Measurements from ENCODE around the gene PTEN. TPM values are rescaled to one million over a fixed set of nuclear protein-coding genes. Genes with fewer than 3 reads are reported as not detected.
A peak's percentile ranks its signal among the peaks of the same experiment; 100 is the strongest.

PTEN gene
- total RNA-seq, 1 donor from 2014 or later = 121 TPM

GRCh38 chr10:87952612-87953011 is 89.2 kb downstream of the PTEN start:
- Histone ChIP-seq H3K4me3 (no peak overlapping the region), H3K27ac (no peak overlapping the region), H3K9me3 (no peaks in the 10 kb centered on the region), H3K27me3 (no peaks in the 10 kb centered on the region), H3K4me1 (peaks cover 13% of the 10 kb centered on the region), H3K36me3 (peaks cover 0 to 22% of the 10 kb centered on the region in 2 donors)
- intact Hi-C loops (cut with DNase I) = no loop called here
- TF ChIP-seq POLR2AphosphoS5 (IDR thresholded peaks at IDR 0.05; ENCODE audit: insufficient read depth in 1 of 2, low read depth in 1 of 2) (no peak), POLR2A (IDR thresholded peaks at IDR 0.05) (no peak)
- no peak for DNase-seq (ENCODE audit: extremely low spot score in 2 of 2)

GRCh38 chr10:87956055-87956454 is 92.6 kb downstream of the PTEN start:
- intact Hi-C loops (cut with DNase I) = no loop called here
- Histone ChIP-seq H3K27me3 (no peaks in the 10 kb centered on the region), H3K4me3 (no peak overlapping the region), H3K9me3 (no peaks in the 10 kb centered on the region), H3K27ac (peak overlapping the region; percentile 53), H3K4me1 (peaks cover 24% of the 10 kb centered on the region), H3K36me3 (peaks cover 0 to 34% of the 10 kb centered on the region in 2 donors)
- DNase-seq (ENCODE audit: extremely low spot score in 2 of 2) = no peak
- TF ChIP-seq POLR2AphosphoS5 (IDR thresholded peaks at IDR 0.05; ENCODE audit: insufficient read depth in 1 of 2, low read depth in 1 of 2) = no peak
- no peak for TF ChIP-seq CTCF (IDR thresholded peaks at IDR 0.05)
- no peak for TF ChIP-seq POLR2A (IDR thresholded peaks at IDR 0.05)

- peaks cover 0 to 29% of the 10 kb centered on the region in 2 donors for H3K36me3 ChIP-seq
- intact Hi-C loops (cut with DNase I) = no loop called here
- no peak for DNase-seq (ENCODE audit: extremely low spot score in 2 of 2)
- no peaks in the 10 kb centered on the region for H3K27me3 ChIP-seq
- H3K4me1 ChIP-seq = peaks cover 28% of the 10 kb centered on the region
- H3K27ac ChIP-seq = no peak overlapping the region
- no peaks in the 10 kb centered on the region for H3K9me3 ChIP-seq
- no peak overlapping the region for H3K4me3 ChIP-seq
- no peak for TF ChIP-seq CTCF (IDR thresholded peaks at IDR 0.05)
Measured at GRCh38 chr10:87957702-87958101, 94.3 kb downstream of the PTEN start.

GRCh38 chr10:87960230-87960629 is 96.8 kb downstream of the PTEN start:
- H3K9me3 ChIP-seq = no peaks in the 10 kb centered on the region
- intact Hi-C loops (cut with DNase I) = no loop called here
- peaks cover 0 to 20% of the 10 kb centered on the region in 2 donors for H3K36me3 ChIP-seq
- H3K27ac ChIP-seq = no peak overlapping the region
- no peaks in the 10 kb centered on the region for H3K27me3 ChIP-seq
- DNase-seq (ENCODE audit: extremely low spot score in 2 of 2) = no peak
- TF ChIP-seq CTCF (IDR thresholded peaks at IDR 0.05) (no peak), POLR2AphosphoS5 (IDR thresholded peaks at IDR 0.05; ENCODE audit: insufficient read depth in 1 of 2, low read depth in 1 of 2) (no peak), POLR2A (IDR thresholded peaks at IDR 0.05) (no peak)
- no peak overlapping the region for H3K4me3 ChIP-seq
- H3K4me1 ChIP-seq = peaks cover 23% of the 10 kb centered on the region

GRCh38 chr10:87961314-87961713 is 97.9 kb downstream of the PTEN start:
- H3K36me3 ChIP-seq = peaks cover 0 to 18% of the 10 kb centered on the region in 2 donors
- no peaks in the 10 kb centered on the region for H3K9me3 ChIP-seq
- peak overlapping the region; percentile 27 for H3K27ac ChIP-seq
- DNase-seq (ENCODE audit: extremely low spot score in 2 of 2) = no peak
- H3K4me1 ChIP-seq = peaks cover 15% of the 10 kb centered on the region
- intact Hi-C loops (cut with DNase I) = no loop called here
- no peak overlapping the region for H3K4me3 ChIP-seq
- no peaks in the 10 kb centered on the region for H3K27me3 ChIP-seq
- TF ChIP-seq POLR2AphosphoS5 (IDR thresholded peaks at IDR 0.05; ENCODE audit: insufficient read depth in 1 of 2, low read depth in 1 of 2) = peak; percentile 30 to 53
- no peak for TF ChIP-seq POLR2A (IDR thresholded peaks at IDR 0.05)

GRCh38 chr10:87966459-87966858 is 103.0 kb downstream of the PTEN start:
- Histone ChIP-seq H3K4me3 (no peak overlapping the region), H3K27ac (no peak overlapping the region), H3K9me3 (no peaks in the 10 kb centered on the region), H3K4me1 (no peaks in the 10 kb centered on the region), H3K36me3 (peaks cover 0 to 7% of the 10 kb centered on the region in 2 donors), H3K27me3 (no peaks in the 10 kb centered on the region)
- TF ChIP-seq CTCF (IDR thresholded peaks at IDR 0.05) = no peak
- no peak for TF ChIP-seq POLR2A (IDR thresholded peaks at IDR 0.05)
- intact Hi-C loops (cut with DNase I) = no loop called here
- DNase-seq (ENCODE audit: extremely low spot score in 2 of 2) = no peak
